ENCODE results near the gene CADPS.

CADPS gene

GRCh38 chr3:62405566-62405965 is 469.6 kb downstream of the CADPS start:
- H3K4me3 ChIP-seq (ENCODE audit: low read depth, low read length), result no peak overlapping the region
- TF ChIP-seq CTCF (IDR thresholded peaks at IDR 0.05; ENCODE audit: low read depth, low read length), result no peak

- no peak overlapping the region for H3K4me3 ChIP-seq (ENCODE audit: low read depth, low read length)
- no peak for TF ChIP-seq CTCF (IDR thresholded peaks at IDR 0.05; ENCODE audit: low read depth, low read length)
These were observed 470.1 kb downstream of the CADPS start for GRCh38 chr3:62405135-62405534.

GRCh38 chr3:62404321-62404720 is 470.9 kb downstream of the CADPS start:
- no peak overlapping the region for H3K4me3 ChIP-seq (ENCODE audit: low read depth, low read length)
- TF ChIP-seq CTCF (IDR thresholded peaks at IDR 0.05; ENCODE audit: low read depth, low read length), result no peak

DNA sequence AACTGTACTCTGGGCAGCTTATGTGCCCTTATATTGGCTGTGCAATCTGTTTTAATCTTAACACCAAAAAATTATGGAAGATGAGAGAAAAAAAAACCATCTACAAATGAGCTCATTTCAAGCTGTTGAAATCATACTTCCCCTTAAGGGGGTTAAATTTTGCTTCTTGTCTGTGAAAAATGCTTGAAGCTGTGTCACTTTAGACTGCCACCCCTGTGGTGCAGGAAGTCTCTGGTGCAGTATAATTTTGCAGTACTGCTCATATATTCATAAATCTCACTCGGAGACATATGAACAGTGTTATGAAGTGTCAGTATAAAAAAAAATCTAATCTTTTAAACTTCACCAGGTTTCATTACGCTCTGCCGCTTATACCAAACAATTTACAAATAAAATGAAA is 471.5 kb downstream of the CADPS start:
- TF ChIP-seq CTCF (IDR thresholded peaks at IDR 0.05; ENCODE audit: low read depth, low read length), result no peak

GRCh38 chr3:62392626-62393292 is 482.5 kb downstream of the CADPS start:
- no peak for TF ChIP-seq CTCF (IDR thresholded peaks at IDR 0.05; ENCODE audit: low read depth, low read length)
- H3K4me3 ChIP-seq (ENCODE audit: low read depth, low read length), result no peak overlapping the region

More for the DNA sequence above, 471.5 kb downstream of the CADPS start:
- H3K4me3 ChIP-seq (ENCODE audit: low read depth, low read length), result no peak overlapping the region

DNA sequence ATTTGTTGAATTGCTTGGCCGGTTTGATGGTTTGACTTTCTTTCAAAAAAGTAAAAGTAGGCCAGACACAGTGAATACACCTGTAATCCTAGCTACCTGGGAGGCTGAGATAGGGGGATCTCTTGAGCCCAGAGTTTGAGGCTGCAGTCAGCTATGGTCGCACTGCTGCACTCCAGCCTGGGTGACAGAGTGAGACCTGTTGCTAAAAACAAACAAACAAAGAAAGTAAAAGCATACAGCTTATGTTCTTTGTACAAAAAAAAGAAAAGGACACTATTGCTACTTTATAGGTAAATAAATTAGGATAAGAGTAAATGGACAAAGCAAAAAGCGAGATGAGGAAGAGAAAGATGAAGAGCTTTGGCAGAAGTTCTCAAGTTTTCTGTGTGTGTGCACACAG is 488.0 kb downstream of the CADPS start:
- no peak for TF ChIP-seq CTCF (IDR thresholded peaks at IDR 0.05; ENCODE audit: low read depth, low read length)
- no peak overlapping the region for H3K4me3 ChIP-seq (ENCODE audit: low read depth, low read length)

- H3K4me3 ChIP-seq (ENCODE audit: low read depth, low read length), result no peak overlapping the region
- no peak for TF ChIP-seq CTCF (IDR thresholded peaks at IDR 0.05; ENCODE audit: low read depth, low read length)
These were observed 495.9 kb downstream of the CADPS start for GRCh38 chr3:62379321-62379798.

Measured in WI38 (cell line).